Measurements from ENCODE around the gene TIMMDC1. TPM values are rescaled to one million over a fixed set of nuclear protein-coding genes. Genes with fewer than 3 reads are reported as not detected.
A peak's percentile ranks its signal among the peaks of the same experiment; 100 is the strongest.

The TIMMDC1 gene, protein sequence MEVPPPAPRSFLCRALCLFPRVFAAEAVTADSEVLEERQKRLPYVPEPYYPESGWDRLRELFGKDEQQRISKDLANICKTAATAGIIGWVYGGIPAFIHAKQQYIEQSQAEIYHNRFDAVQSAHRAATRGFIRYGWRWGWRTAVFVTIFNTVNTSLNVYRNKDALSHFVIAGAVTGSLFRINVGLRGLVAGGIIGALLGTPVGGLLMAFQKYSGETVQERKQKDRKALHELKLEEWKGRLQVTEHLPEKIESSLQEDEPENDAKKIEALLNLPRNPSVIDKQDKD
- total RNA-seq, result 10 to 100 TPM; 33.0 to 85.7 (median 67.4) TPM
- 10 to 100 TPM; 57.1 to 77.8 (median 75.4) TPM for polyA plus RNA-seq
- long read RNA-seq, donor 1, transcript TIMMDC1-208 (7 exons, 2,394 nt), result major isoform, 25 of 55 reads
- long read RNA-seq, donor 1, partial matches to known transcripts, result 30 of 55 reads
- long read RNA-seq, donor 1, other reads (novel, unspliced or antisense), result 0 of 55 reads
- long read RNA-seq, donor 2, transcript TIMMDC1-208 (7 exons, 2,394 nt), result major isoform, 15 of 38 reads
- long read RNA-seq, donor 2, partial matches to known transcripts, result 23 of 38 reads
- long read RNA-seq, donor 2, other reads (novel, unspliced or antisense), result 0 of 38 reads

DNA sequence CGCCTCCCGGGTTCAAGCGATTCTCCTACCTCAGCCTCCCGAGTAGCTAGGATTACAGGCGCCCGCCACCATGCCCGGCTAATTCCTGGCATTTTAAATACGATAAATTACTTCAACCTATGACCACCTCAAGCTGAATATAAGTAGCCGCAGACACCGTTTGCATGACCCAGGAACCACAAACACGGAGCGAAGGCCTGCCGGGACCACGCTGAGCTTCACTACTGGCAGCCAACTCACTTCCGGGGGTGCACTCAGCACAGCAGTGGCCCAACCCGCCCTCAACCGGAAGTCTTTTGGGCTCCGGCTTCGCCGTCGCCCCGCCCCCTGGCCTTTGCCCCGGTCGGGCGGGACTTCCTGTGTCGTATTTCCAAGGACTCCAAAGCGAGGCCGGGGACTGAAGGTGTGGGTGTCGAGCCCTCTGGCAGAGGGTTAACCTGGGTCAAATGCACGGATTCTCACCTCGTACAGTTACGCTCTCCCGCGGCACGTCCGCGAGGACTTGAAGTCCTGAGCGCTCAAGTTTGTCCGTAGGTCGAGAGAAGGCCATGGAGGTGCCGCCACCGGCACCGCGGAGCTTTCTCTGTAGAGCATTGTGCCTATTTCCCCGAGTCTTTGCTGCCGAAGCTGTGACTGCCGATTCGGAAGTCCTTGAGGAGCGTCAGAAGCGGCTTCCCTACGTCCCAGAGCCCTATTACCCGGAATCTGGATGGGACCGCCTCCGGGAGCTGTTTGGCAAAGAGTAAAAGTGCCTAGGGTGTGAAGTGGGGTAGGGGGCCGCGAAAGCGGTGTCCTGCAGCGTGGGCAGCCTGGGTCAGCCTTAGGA lies at the start of gene TIMMDC1:
TSS of gene TIMMDC1 (plus strand) at position 362 of the 826 bp plus-strand sequence. CDS start at position 549, 187 bp downstream.
- intact Hi-C loops (cut with DNase I; ENCODE audit: low total_unique reads), result no loop called here
- 0 to 1% (median 1%) methylated on average over 51 to 58 of the region's 58 CpGs for WGBS, 5 donors

DNA sequence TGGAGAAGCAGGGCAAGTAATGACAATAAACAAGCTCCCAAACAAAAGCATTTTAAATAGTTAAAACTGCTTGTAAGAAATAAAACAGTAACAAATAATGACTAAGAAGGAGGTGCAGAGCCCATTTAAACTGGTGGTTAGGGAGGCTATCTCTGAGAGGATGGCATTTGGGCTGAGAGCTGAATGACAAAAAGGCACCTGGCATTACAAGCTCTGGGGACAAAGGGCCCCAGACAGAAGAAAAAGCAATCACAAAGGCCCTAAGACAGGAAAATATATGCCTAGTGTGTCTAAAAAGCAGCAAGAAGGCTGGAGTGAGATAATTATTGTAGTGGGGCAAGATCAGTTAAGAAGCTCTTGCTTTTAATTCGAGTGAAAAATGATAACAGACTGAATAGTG lies 44.5 kb upstream of the TIMMDC1 start:
- Histone ChIP-seq H3K27ac (no peak overlapping the region), H3K36me3 (peaks cover 0 to 100% (median 81%) of the 10 kb centered on the region in 6 donors), H3K27me3 (replicated peaks in 1 of 7) (no peaks in the 10 kb centered on the region), H3K9me3 (no peaks in the 10 kb centered on the region), H3K4me3 (no peak overlapping the region), H3K4me1 (peaks cover 5 to 51% (median 18%) of the 10 kb centered on the region in 6 donors)
- TF ChIP-seq POLR2AphosphoS5 (IDR thresholded peaks at IDR 0.05), result no peak
- TF ChIP-seq, protein P1, sequence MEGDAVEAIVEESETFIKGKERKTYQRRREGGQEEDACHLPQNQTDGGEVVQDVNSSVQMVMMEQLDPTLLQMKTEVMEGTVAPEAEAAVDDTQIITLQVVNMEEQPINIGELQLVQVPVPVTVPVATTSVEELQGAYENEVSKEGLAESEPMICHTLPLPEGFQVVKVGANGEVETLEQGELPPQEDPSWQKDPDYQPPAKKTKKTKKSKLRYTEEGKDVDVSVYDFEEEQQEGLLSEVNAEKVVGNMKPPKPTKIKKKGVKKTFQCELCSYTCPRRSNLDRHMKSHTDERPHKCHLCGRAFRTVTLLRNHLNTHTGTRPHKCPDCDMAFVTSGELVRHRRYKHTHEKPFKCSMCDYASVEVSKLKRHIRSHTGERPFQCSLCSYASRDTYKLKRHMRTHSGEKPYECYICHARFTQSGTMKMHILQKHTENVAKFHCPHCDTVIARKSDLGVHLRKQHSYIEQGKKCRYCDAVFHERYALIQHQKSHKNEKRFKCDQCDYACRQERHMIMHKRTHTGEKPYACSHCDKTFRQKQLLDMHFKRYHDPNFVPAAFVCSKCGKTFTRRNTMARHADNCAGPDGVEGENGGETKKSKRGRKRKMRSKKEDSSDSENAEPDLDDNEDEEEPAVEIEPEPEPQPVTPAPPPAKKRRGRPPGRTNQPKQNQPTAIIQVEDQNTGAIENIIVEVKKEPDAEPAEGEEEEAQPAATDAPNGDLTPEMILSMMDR (IDR thresholded peaks at IDR 0.05 in 8 of 11, conservative IDR thresholded peaks at IDR 0.05 in 3 of 11), result no peak
- TF ChIP-seq POLR2A (IDR thresholded peaks at IDR 0.05), result no peak
- intact Hi-C loops (cut with DNase I; ENCODE audit: low total_unique reads), result no loop called here
- no peak for DNase-seq
- WGBS, 5 donors, result 92 to 95% (median 94%) methylated on average over 1 of the region's 1 CpG

More for the DNA sequence above, at the start of gene TIMMDC1:
- no peaks in the 10 kb centered on the region for H3K27me3 ChIP-seq (replicated peaks in 1 of 7)
- peaks cover 17 to 58% (median 43%) of the 10 kb centered on the region in 6 donors for H3K4me1 ChIP-seq
- H3K36me3 ChIP-seq, result peaks cover 0 to 18% (median 0%) of the 10 kb centered on the region in 6 donors
- no peaks in the 10 kb centered on the region for H3K9me3 ChIP-seq
- TF ChIP-seq, protein P1 (IDR thresholded peaks at IDR 0.05 in 8 of 11, conservative IDR thresholded peaks at IDR 0.05 in 3 of 11), result peak in 4 of 11 experiments; percentile 12 to 30 (median 18)
- TF ChIP-seq POLR2A (IDR thresholded peaks at IDR 0.05) (peak in 2 of 3 donors; percentile 50 to 51), POLR2AphosphoS5 (IDR thresholded peaks at IDR 0.05) (peak; percentile 96 to 97 (median 97))
- H3K4me3 ChIP-seq, result peak within 1 kb of the TSS; percentile 60 to 85 (median 81)
- DNase-seq, result peak; percentile 99
- peak within 1 kb of the TSS; percentile 92 to 98 (median 95) for H3K27ac ChIP-seq

DNA sequence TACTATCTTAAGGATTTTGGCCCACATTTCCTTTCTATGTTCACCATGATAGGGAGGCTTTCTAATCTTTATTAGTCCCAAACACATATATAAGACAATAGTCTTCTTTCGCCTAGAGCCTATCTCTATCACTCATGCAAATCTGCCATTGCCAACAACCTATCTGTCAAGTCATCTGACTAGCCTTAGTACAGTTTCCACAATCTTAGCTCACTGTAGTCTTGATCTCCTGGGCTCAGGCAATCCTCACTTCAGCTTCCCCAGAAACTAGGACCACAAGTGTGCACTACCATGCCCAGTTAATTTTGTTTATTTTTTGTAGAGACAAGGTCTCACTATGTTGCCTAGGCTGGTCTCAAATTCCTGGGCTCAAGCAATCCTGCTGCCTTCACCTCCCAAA lies 41.9 kb upstream of the TIMMDC1 start:
- Histone ChIP-seq H3K9me3 (no peaks in the 10 kb centered on the region), H3K4me3 (no peak overlapping the region), H3K4me1 (peaks cover 7 to 78% (median 38%) of the 10 kb centered on the region in 6 donors), H3K27ac (peak overlapping the region in 4 of 8 donors; percentile 6 to 68 (median 42)), H3K27me3 (replicated peaks in 1 of 7) (no peaks in the 10 kb centered on the region), H3K36me3 (peaks cover 0 to 100% (median 76%) of the 10 kb centered on the region in 6 donors)
- no peak for DNase-seq
- 93 to 100% (median 96%) methylated on average over 1 of the region's 1 CpG for WGBS, 5 donors
- TF ChIP-seq POLR2AphosphoS5 (IDR thresholded peaks at IDR 0.05) (no peak), POLR2A (IDR thresholded peaks at IDR 0.05) (no peak)
- TF ChIP-seq, protein P1 (IDR thresholded peaks at IDR 0.05 in 8 of 11, conservative IDR thresholded peaks at IDR 0.05 in 3 of 11), result no peak
- intact Hi-C loops (cut with DNase I; ENCODE audit: low total_unique reads), result no loop called here

All from spleen (tissue), 13 donors.